Panc1 (cell line): ENCODE data around the gene MIPEP.

ENCODE experiments used
- CTCF ChIP-seq: fragments of 450-650 bp; IDR thresholded peaks from 2 replicates; pipeline ENCODE4 v1.5.1; 2017; ENCODE audit warnings: mild to moderate bottlenecking
- POLR2AphosphoS5 ChIP-seq: IDR thresholded peaks from 2 replicates; pipeline ENCODE4 v1.6.1; 2012; ENCODE audit warnings: mild to moderate bottlenecking, low read depth, low read length, moderate library complexity
- REST ChIP-seq, 2 experiments: IDR thresholded peaks; 2 replicates each; pipeline ENCODE4 v1.6.1; 2011 to 2012; ENCODE audit warnings: low read depth in 2 of 2, control low read depth in 1 of 2, low read length in 1 of 2, mild to moderate bottlenecking in 1 of 2, moderate library complexity in 1 of 2; ENCODE audit not compliant: insufficient read depth in 1 of 2

DNA sequence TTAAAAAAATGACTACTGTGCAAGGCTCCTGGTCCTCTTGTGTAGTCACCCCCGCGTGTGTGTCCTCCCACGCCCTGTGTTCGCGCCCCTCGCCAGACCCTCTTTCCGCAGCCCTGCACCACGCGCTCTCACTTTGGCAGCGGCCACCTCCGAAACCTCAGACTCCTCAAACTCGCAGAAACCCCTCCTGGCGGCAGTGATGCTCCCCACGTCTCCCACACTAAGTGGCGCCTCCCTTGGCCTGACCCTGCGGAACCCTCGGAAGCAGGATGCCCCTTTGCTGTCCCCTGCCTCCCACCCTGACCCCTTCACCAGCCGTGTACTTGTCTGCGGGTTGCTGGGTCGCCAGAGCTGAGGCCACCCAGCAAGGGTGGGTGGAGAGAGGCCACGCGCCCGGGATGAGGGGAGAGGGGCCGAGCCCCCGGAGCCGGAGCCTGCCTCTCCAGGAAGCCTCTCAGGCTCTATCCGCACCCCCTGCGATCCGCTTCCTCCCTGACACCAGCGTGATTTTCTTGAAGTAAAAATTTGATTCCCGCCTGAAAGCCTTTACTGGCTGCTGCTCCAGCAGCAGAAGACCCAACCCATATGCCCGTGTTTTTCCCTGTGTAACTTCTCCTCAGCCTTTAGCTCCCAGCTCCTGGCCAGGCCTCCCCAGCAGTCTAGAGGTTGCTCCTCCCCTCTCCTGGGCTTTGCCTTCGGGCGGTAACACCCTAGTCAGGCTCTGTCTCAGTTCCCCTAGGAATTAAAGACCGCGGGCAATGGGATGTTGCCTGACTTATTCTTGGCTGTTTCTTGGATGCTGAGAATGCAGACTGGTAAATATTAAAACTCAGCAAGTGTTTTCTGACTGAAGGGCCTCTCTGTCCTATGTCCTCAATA, 55.2 kb downstream of the MIPEP start:
- TF ChIP-seq CTCF (no peak), REST (IDR thresholded peaks at IDR 0.05; ENCODE audit: insufficient read depth in 1 of 2, low read depth in 2 of 2, low read length in 1 of 2) (no peak), POLR2AphosphoS5 (no peak)
